ENCODE results near the gene MASP2. TPM values are rescaled to one million over a fixed set of nuclear protein-coding genes. Genes with fewer than 3 reads are reported as not detected.

Gene MASP2
- total and polyA plus RNA-seq, 12 donors, result 0.01 TPM; not detected in 11

DNA sequence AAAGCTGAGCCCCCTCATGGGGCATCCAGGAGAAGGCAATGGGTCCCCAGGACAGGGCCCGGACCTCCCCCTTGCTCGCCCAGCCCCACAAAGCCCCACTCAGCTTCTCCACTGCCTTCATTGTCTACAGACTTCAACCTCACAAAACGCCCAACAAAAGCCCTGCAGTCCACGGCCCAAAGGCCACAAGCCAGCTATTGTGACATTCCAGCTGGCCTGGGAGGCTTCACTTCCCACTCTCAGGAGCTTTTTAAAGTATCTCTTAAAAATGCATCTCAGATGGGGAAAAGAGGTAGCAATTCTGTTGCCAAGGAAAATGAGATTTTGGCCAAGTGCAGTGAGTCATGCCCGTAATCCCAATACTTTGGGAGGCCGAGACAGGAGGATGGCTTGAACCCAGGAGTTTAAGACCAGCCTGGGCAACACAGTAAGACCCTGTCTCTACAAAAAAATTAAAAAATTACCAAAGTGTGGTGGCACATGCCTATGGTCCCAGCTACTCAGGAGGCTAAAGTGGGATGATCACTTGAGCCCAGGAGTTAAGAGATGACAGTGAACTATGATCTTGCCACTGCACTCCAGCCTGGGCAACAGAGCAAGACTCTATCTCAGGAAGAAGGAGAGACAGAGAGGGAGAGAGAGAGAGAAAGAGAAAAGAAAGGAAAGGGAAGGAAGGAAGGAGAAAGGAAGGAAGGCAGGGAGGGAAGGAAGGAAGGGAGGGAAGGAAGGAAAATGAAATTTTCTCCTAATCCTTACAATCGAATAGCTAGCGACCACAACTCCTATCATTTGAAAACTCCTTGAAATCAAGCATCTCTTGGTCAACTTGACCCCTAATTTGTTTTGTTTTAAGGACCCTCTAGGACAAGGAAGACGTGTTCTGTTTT, 66.0 kb downstream of the MASP2 start:
- Histone ChIP-seq H3K4me3 (peak overlapping the region in 4 of 10 donors; percentile 14 to 28 (median 19)), H3K4me1 (peaks cover 5 to 23% (median 17%) of the 10 kb centered on the region in 9 donors), H3K27ac (peak overlapping the region in 5 of 10 donors; percentile 9 to 76 (median 60)), H3K9me3 (no peaks in the 10 kb centered on the region), H3K27me3 (peaks cover 0 to 15% (median 0%) of the 10 kb centered on the region in 7 donors), H3K36me3 (no peaks in the 10 kb centered on the region)
- WGBS, 2 donors, result 64 to 67% methylated on average over 9 of the region's 9 CpGs
- ATAC-seq (peak in 2 of 8 donors; percentile 12 to 41), DNase-seq (peak in 1 of 2 donors; percentile 26)
- TF ChIP-seq, protein P1, sequence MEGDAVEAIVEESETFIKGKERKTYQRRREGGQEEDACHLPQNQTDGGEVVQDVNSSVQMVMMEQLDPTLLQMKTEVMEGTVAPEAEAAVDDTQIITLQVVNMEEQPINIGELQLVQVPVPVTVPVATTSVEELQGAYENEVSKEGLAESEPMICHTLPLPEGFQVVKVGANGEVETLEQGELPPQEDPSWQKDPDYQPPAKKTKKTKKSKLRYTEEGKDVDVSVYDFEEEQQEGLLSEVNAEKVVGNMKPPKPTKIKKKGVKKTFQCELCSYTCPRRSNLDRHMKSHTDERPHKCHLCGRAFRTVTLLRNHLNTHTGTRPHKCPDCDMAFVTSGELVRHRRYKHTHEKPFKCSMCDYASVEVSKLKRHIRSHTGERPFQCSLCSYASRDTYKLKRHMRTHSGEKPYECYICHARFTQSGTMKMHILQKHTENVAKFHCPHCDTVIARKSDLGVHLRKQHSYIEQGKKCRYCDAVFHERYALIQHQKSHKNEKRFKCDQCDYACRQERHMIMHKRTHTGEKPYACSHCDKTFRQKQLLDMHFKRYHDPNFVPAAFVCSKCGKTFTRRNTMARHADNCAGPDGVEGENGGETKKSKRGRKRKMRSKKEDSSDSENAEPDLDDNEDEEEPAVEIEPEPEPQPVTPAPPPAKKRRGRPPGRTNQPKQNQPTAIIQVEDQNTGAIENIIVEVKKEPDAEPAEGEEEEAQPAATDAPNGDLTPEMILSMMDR (IDR thresholded peaks at IDR 0.05), result no peak
- intact Hi-C loops (cut with DNase I), result no loop called here

DNA sequence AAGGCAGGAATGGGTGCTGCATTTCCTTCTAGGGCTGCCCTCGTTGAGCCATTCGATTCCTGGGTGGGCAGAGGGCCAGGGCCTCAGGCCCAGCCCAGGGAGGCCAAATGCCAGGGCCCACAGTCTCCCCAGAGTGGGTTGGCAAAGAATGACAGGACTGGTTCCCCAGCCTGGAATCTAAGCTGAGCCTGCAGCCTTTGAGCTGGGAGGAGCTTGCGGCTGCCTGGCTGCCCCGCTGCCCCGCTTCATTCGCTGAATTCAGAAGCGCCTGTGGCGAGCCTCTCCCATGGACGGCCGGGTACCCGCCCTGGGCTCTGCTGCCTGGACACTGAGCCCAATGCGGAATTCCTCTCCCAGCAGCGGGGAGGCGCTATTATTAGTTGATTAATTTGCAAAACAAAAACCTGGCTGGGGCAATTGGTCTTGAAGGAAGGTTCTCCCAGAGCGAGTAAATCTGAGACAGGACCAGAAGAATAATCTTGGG, 66.9 kb downstream of the MASP2 start:
- intact Hi-C loops (cut with DNase I), result no loop called here
- H3K27me3 ChIP-seq, result peaks cover 0 to 15% (median 0%) of the 10 kb centered on the region in 7 donors
- ATAC-seq (peak; percentile 89 to 94 (median 92)), DNase-seq (peak; percentile 72 to 79)
- peak overlapping the region in 9 of 10 donors; percentile 9 to 76 (median 50) for H3K27ac ChIP-seq
- peak overlapping the region in 8 of 10 donors; percentile 6 to 31 (median 20) for H3K4me3 ChIP-seq
- H3K9me3 ChIP-seq, result no peaks in the 10 kb centered on the region
- WGBS, 2 donors, result 7 to 10% methylated on average over 15 of the region's 15 CpGs
- H3K36me3 ChIP-seq, result no peaks in the 10 kb centered on the region
- TF ChIP-seq, protein P1 (IDR thresholded peaks at IDR 0.05), result peak in 8 of 9 donors; percentile 6 to 61 (median 30)
- H3K4me1 ChIP-seq, result peaks cover 5 to 23% (median 17%) of the 10 kb centered on the region in 9 donors

DNA sequence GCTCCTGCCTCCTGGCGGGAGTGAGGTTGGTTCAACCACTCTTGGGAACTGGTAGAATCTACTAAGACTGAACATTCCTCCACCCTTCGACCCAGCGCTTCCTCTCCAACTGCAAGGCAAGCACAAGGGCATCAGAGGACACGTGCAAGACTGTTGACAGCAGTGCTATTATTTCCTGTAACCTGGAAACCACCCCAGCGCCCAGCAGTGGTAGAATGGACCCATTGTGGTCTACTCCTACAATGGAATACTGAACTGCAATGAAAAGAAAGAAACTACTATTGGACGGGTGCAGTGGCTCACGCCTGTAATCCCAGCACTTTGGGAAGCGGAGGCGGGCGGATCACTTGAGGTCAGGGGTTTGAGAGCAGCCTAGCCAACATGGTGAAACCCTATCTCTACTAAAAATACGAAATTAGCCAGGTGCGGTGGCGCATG, 67.5 kb downstream of the MASP2 start:
- 56 to 65% methylated on average over 13 of the region's 13 CpGs for WGBS, 2 donors
- H3K4me1 ChIP-seq, result peaks cover 5 to 23% (median 17%) of the 10 kb centered on the region in 9 donors
- H3K27ac ChIP-seq, result peak overlapping the region in 8 of 10 donors; percentile 12 to 76 (median 56)
- H3K4me3 ChIP-seq, result no peak overlapping the region
- TF ChIP-seq, protein P1 (IDR thresholded peaks at IDR 0.05), result no peak
- ATAC-seq, result peak; percentile 52 to 66 (median 58)
- intact Hi-C loops (cut with DNase I), result no loop called here
- H3K27me3 ChIP-seq, result peaks cover 0 to 15% (median 0%) of the 10 kb centered on the region in 7 donors
- peak in 1 of 2 donors; percentile 46 for DNase-seq
- H3K36me3 ChIP-seq, result no peaks in the 10 kb centered on the region
- H3K9me3 ChIP-seq, result no peaks in the 10 kb centered on the region

DNA sequence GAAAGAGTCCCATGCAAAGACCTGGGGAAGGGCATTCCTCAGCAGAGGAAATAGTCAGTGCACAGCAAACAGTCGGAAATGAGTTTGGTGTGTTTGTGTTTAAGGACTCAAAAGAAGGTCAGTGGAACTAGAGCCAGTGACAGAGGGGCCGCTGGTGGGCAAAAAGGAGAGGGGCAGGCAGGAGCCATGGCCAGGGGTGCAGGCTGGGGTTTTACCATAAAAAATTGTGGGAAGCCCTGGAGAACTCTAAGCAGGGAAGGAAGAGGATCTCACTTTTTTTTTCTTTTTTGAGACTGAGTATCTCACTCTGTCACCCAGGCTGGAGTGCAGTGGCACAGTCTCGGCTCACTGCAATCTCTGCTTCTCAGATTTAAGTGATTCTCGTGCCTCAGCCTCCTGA, 68.3 kb downstream of the MASP2 start:
- intact Hi-C loops (cut with DNase I), result no loop called here
- DNase-seq, result no peak
- TF ChIP-seq, protein P1 (IDR thresholded peaks at IDR 0.05), result no peak
- peaks cover 0 to 14% (median 0%) of the 10 kb centered on the region in 7 donors for H3K27me3 ChIP-seq
- no peaks in the 10 kb centered on the region for H3K9me3 ChIP-seq
- no peak overlapping the region for H3K27ac ChIP-seq
- peaks cover 5 to 23% (median 17%) of the 10 kb centered on the region in 9 donors for H3K4me1 ChIP-seq
- H3K4me3 ChIP-seq, result no peak overlapping the region
- 60 to 78% methylated on average over 4 of the region's 4 CpGs for WGBS, 2 donors
- H3K36me3 ChIP-seq, result no peaks in the 10 kb centered on the region
- ATAC-seq, result no peak

Measured in heart right ventricle (tissue), 16 donors.